ENCODE results near the gene HSD17B2.
"Not testable (repeated sequence)": the region's sequence is repeated elsewhere in the genome, so short reads cannot be mapped to it uniquely, and the experiment has no call there.

The HSD17B2 gene

DNA sequence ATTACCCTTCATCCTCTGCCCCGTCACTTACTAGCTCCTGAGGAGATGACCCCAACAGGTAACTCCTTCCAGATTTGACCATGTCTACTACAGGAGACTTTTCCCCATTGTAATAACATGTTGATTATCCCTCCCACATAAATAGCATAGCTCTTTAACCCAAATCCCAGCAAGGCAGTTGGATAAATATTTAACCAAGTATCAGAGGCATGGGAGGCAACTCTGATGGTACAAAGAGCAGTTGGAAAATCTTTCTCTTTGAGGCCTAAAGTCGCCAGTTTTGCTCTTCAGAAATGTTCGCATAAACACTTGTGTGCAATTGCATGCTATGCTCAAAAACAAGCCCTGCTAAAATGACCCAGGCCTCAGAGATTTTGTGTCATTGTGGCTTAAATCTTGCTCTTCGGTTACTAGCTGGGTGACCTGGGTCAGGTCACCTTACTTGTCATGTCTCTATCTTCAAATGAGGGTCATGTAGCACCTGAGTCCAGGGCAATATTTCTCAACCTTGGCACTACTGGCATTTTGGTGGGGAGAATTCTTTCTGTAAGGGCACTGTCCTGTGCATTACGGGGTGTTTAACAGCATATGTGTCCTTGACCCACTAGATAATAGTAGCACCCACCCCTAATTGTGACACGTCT lies 48.8 kb downstream of the HSD17B2 start:
- DNase-seq, result no peak

DNA sequence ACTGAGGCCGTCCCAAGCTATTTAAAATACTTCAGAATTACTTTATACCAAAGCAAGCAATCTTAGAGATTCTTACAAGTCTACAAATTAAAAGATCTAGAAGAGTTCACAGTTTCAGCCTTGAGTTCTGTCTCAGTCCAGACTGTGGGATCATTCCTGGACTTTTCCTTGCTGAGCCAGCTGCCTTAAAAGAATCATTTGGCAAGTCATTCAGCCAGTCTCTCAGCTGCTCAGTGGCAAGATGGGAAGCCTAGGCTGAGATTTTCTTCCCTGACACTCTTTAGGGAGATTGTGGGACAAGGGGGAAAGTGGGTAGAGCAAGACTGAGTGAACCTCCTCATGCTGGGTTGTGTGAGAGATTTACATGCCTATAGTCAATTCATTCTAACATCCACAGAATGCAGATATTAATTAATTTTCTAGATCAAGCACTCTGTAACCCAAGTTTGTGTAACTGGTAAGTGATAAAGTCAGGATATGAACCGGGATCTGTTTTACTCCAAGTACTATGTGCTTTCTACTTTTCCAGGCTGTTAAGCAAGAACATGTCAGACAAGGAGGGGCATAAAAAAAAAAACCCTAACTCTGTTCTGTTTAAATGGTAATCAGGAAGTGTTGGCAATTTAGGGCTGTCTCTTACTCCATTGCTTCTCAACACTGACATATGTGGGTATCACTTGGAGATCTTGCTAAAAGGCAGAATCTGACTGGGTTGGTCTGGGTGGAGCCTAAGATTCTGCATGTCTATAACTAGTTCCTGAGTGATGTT lies 50.1 kb downstream of the HSD17B2 start:
- no peak for DNase-seq

DNA sequence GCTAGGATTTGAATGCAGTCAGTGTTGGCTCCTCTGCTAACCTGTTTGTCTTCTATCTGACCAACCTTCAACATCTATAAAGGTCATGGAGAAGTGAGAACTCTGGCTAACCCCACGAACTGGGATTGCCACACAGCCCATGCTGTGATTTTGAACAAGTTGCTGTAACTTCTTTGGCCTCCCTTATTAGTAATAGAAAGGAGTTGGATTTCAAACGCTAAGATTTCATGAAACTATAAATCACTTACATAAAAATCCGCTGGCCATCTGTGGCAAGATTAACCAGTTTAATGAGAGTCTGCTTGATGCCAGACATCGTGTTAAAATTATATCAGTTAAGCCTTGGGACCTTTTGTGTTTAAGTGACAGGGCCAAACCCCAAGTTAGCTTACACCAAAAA lies 53.4 kb downstream of the HSD17B2 start:
- DNase-seq, result no peak

DNA sequence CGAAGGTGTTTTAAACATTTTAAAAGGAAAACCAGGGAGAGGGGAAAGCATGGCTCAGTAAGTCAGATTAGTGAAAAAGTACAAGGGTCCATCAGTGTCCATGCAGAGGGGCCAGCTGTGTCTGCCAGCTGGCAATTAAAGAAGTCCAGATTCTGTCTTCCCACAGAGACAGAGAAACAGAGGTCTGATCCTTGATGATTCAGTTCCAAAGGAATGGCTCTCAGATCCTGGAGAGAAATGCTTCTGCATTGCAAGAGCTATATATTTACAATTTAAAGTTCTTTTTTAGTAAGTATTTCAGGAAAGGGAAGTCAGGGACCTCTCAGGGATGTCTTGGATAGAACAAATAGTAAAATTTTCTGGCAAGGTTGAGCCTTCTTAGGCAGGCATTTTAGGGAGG lies 56.2 kb downstream of the HSD17B2 start:
- DNase-seq, result no peak

DNA sequence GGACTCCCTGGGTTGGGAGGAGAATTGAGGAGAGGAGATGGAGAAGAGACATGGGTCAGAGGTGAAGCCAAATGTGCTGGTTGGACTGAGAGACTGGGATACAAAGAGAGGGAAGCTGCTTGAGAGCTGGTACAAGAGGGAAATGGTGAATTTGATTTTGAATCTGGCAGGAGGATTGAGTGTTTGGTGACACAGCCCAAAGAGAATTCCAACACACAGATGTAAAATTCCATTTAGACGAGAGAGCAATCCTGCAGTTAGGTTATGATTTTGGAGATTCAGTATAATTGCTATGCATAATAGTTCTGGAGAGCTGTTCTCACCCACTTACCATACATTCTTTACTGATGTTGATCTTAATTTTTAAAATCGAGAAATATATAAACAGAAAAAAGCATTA lies 57.7 kb downstream of the HSD17B2 start:
- DNase-seq, result no peak

DNA sequence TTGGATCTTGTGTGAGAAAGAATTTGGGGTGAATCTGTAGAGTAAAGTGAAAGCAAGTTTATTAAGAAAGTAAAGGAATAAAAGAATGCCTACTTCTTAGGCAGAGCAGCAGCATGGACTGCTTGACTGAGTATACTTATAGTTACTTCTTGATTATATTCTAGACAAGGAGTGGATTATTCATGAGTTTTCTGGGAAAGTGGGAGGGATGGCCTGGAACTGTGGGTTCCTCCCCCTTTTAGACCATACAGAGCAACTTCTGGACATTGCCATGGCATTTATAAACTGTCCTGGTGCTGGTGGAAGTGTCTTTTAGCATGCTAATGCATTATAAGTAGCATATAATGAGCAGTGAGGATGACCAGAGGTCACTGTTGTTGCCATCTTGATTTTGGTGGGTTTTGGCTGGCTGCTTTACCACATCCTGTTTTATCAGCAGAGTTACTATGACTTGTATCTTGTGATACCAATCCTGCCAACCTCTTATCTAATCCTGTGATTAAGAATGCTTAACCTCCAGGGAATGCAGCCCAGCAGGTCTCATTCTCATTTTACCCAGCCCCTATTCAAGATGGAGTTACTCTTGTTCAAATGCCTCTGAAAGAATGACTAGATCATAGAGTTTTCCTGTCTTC lies 58.7 kb downstream of the HSD17B2 start:
- DNase-seq, result no peak

DNA sequence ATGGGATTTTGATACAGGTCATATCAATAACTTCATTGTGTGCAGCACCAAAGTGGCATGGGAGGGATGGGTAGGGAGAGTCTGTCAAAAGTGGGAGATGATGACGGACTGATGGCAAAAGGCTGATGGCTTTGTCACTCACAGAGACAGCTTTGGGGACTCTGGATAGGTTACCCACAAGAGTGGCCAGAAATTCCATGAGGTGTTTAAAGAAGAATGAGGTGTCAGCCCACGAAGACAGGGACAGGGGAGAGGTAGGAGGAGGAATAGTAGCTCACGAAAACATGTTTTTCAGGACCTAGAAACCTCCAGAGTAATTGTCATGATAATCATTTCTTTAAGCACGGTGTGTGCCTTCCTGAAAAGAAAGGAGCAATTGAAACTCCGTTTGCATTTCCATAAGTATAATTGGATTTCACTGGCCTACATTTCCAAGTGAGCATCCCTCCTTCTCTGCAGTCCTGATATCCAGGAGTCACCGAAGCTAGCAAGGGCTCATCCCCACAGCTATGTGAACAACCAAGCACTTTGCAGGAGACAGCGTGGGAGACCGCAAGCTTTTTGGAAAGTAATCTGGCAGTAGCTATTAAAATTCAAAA lies 60.0 kb downstream of the HSD17B2 start:
- DNase-seq, result no peak

DNA sequence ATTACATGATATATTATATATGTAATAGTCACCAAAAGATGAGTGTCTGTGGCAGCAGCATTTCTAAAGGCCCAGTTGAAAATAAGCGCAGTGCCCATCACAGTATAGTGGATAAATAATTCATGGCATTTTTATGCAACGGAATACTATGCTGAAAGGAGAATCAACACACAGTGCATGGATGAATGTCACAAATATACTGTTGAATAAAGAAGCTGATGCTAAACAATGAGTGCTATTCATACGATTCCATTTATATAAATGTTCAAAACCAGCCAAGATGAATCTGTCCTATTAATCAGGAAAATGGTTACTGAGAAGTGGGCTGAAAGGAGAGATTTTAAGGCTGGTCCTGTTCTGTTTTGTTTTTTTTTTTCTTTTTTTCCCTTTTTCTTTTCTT lies 61.6 kb downstream of the HSD17B2 start:
- DNase-seq, result no peak

DNA sequence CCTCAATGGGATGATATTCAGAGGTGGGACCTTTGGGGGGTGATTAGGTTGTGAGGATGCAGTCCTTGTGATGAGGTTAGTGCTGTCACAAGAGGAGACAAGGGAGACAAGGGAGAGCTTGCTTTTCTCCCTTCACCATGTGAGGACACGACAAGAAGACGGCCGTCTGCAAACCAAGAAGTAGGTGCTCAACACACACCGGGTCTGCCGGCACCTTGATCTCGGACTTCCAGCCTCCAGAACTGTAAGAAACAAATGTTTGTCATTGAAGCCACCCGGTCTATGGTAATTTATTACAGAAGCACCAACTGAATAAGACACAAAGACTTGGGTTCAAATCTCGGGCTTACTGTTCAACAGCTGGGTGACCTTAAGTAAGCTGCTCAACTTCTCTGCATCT lies 70.1 kb downstream of the HSD17B2 start:
- no peak for DNase-seq

DNA sequence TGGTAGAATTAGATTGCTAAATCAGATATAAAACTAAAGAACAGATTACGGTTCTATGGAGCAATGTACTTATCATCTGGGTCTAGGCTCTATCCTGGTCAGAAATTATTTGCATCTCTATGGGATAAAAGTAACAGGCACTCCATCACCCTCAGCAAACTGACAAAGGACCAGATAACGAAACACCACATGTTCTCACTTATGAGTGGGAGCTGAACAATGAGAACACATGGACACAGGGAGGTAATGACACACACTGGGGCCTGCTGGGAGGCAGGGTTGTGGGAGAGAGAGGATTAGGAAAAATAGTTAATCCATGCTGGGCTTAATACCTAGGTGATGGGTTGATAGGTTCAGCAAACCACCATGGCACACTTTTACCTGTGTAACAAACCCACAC lies 73.0 kb downstream of the HSD17B2 start:
- no peak for DNase-seq

DNA sequence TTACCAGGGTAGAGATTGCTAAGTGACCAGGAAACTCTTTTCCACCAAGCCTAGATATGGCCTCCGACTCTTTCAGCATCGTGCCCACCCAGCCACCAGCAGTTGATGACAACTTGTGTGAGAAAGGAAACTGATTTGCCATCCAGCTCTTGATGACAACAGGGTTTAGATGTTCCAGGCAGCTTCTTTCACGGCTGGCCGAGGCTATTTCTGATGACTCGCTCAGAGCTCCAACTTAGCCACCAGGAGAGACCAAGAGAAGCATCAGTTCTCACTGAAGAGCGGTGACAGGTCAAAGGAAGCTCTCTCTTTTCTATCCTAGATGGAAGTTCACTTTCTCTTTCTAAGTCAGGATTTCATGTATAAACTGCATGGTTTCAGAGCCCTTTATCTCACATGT lies 73.7 kb downstream of the HSD17B2 start:
- no peak for DNase-seq

DNA sequence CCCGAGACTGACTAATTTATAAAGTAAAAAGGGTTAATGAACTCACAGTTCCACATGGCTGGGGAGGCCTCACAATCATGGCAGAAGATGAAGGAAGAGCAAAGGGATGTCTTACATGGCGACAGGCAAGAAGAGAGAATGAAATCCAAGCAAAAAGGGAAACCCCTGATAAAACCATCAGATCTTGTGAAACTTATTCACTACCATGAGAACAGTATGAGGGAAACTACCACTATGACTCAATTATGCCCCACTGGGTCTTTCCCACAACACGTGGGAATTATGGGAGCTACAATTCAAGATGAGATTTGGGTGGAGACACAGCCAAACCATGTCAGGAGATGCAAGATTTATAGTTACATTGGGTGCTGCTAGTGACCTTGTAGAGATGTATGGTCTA lies 74.2 kb downstream of the HSD17B2 start:
- not testable (repeated sequence) for DNase-seq

DNA sequence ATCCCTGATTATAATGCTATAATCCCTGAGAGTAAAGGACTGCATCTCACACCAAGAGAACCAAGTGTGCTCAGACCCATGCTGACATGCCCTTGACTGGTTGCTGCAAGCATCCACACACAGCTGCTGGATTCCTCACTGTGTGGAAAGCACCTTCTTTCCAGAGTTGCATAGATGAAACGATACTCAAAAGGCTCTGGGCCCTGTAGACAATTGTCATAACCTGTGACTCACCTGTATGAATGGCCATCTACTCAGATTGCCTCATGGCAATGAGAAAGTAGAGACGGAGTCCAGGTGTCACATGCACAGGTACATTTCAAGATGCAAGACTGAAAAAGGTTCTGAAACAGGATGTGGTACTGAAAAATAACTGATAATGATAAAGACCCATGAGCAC lies 76.9 kb downstream of the HSD17B2 start:
- no peak for DNase-seq

DNA sequence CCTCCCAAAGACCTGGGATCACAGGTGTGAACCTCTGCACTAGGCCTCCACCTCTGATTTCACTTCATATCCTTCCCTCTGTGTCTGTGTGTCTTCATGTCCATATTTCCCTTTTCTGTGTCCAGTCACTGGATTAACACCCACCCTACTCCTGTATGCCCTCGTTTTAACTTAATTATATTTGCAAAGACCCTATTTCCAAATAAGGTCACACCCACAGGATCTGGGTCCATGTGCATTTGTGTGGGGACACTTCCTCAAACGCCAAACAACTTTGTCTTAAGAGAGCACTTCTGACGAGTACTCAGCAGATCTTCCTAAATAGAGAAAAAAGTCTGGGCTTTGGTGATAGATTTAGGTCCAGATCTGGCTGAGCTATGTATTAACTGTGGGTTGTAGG lies 78.7 kb downstream of the HSD17B2 start:
- DNase-seq, result no peak

DNA sequence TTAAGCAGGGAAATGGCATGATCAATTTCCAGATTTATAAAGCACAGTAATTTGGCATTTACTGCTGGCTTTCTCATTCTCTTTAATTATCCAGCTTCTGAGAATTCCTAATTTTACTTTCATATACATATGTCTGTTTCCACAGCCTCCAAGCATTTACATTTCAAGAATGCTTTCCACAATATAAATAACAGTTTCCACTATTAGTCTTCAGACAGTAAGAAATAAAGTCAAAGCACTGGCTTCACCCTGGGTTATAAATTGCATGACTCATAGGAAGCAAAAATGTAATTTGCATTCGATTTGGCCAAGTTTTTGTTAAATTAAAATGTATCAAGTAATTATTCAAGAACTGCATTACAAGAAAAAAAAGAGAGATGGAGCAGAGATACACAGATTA lies 81.5 kb downstream of the HSD17B2 start:
- no peak for DNase-seq

DNA sequence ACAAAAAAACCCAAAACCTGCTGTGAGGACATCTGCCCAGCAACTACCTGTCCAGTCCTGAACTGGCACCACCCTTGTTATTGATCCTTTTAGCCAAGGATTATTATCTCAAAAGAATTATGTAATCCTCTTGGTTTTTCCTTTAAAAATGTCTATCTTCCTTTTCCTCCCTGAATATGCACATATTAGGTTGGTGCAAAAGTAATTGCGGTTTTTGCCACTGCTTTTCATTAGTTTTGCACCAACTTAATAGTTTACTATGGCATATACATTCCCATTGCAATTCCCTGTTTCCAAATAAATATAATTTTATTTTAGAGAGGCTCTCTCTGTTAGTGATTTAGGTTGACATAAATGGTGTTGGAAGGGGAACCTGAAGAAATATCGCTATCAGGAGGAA lies 83.7 kb downstream of the HSD17B2 start:
- DNase-seq, result no peak

DNA sequence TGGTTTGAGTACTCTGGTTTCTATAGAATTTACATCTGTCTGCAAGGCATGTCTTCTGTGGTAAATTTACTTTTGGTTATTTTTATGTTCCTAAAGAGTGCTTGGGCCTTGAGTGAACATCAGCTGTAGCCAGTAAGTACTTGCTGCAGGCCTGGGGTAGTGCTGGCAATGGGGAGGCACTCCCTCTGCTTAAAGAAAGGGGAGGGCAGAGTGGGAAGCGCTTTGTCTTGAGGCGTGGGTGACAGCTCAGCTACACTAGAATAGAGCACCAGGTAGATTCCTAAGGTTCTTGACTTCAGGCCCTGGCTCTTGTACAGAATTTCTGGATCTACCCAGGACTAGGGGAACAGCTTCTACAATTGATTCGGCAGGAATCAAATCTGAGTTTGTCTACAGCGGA lies 84.4 kb downstream of the HSD17B2 start:
- no peak for DNase-seq

DNA sequence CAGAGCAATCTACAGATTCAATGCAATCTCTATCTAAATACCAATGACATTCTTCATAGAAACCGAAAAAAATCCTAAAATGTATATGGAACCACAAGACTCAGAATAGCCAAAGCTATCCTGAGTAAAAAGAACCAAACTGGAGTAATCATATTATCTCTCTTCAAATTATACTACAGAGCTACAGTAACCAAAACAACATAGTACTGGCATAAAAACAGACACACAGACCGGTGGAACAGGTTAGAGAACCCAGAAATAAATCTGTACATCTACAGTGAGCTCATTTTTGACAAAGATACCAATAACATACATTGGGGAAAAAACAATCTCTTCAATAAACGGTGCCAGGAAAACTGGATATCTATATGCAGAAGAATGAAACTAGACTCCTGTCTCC lies 89.6 kb downstream of the HSD17B2 start:
- no peak for DNase-seq

DNA sequence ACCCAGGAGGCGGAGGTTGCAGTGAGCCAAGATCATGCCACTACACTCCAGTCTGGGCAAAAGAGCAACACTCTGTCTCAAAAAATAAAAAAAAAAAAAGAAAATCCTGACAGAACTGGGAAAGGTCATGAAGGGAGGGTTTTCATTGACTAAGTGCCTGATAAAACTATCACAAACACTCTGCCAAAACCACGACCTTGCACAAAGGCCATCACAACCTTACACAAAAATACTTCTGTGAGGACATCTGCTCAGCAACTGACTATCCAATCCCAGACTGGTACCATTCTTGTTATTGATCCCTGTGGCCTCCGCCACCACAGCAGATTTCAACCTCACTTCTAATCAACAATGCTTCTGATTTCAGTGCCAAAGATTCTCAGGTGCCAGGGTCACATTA lies 94.8 kb downstream of the HSD17B2 start:
- DNase-seq, result no peak

DNA sequence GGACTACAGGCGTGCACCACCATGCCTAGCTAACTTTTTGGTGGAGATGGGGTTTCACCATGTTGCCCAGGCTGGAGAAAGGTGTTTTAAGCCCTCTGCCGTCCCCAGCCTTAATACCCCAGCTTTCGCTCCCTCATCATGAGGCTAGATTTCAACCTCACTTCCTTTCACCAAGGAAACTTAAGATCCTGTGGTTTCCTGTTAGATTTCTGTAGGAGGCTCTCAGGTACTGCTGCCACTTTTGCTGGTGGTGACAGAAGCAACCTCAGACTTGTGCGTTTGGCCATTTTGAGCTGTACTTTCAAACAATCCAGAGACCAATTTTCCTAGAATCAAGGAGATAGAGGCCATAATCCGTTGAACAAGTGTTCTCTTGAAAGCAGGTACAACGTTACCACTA lies 98.7 kb downstream of the HSD17B2 start:
- DNase-seq, result no peak

DNA sequence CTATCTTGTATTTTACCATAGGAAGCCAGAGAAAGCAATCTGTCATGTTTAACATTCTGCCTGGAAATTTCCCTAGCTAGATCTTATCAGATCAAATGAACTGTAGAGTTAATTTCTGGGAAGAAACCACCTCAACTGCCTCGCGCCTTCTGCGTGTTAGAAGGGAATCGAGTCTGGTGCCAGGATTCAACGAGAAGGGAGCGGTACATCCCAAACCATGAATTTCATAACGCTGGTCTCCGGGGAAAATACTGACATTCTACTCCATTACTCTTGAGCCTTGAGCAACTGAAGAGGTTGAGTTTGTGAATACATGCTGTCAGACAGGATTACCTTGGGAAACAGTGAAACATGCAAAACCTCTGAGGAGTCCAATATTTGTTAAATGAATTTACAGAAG lies 99.8 kb downstream of the HSD17B2 start:
- DNase-seq, result no peak

DNA sequence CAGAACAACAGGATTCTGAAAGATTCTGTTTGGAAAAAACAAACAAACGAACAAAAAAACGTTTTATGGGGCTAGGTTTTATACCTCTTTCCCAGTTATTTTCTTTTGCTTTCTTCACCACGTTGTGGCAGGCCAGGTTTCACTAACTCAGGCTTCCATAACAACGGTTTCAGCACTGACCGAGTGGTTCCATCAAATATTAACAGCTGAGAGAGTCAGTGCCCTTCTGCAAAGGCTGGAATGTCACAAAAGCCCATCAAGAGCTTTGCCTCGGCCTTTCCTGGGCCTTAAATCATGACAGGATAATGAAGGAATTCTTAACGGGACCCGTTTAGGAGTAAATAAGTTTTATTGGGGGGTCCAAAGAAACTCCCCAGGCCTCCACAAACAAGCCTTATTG lies 100.8 kb downstream of the HSD17B2 start:
- DNase-seq, result no peak

DNA sequence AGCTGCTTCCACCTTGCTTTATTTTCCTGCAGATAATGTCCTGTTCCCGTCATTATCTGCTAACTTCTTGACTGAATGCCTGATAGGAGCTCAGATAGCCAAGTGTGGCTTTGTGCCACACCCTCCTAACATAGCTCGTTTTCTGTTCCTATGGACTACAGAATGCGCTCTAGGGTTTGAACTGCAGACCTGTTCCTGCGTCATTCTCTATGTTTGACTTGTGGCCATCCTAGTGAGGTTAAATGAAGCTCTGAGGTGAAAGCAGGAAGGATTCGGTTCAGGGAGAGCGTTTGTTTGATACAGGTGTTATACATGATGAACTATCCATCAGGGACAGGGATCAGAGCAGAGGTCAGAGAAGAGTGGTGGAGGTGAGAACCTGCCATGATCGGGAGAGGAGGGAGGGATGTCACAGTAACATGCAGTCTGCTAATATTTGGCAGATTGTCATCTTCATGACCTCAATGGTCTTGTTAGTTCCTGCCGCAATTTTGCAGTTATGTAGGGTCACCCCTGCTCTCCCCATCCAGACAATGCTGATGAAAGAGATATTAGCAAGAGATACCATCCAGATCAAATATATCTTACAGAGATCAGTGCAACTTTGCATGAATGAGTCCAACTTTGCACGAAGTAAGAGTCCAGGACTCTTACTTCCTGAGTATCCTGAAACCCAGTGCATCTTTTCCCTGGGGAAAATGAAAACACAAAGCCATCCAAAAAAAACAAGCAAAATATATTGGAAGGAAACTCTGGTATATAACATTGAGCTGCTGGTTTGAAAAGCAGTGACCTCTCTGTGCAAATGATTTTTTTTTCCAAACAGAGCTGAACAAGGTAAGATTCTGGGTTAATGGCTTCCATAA lies 102.1 kb downstream of the HSD17B2 start:
- DNase-seq, result no peak

All from activated CD8-positive, alpha-beta memory T cell treated with anti-CD3 and anti-CD28 coated beads, Interleukin-2, amount 50 U/mL, for 48 hours (primary cell).